ENCODE results near the gene UGT3A2. TPM values are rescaled to one million over a fixed set of nuclear protein-coding genes. Genes with fewer than 3 reads are reported as not detected.

The UGT3A2 gene
- total and polyA plus RNA-seq, 2 of the 8 experiments (the other 6 are each of a cell fraction or from before 2014, with no cell fraction given), result 19.4 to 28.8 TPM

DNA sequence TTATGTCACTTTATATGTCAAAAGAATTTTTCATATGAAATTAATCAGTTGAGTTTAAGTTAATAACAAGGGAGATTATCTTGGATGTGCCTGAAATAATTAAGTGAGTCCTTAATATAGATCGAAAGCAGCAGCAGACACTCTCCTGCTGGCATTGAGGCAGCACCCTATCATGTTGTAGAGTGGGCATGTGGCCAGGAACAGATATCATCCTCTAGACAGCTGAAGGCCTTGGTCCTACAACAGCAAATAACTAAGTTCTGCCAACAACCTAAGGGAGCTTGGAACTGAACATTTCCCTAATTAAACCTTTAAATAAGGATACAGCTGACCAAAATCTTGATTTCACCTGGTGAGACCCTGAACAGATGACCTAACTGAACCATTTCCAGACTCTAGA is 49.7 kb downstream of the UGT3A2 start:
- H4K91ac ChIP-seq (replicated peaks; ENCODE audit: insufficient read length, low read length), result no peak overlapping the region
- H4K8ac ChIP-seq (ENCODE audit: extremely low read depth, insufficient read depth, low read length), result no peak overlapping the region
- H4K20me1 ChIP-seq (replicated peaks in 1 of 2; ENCODE audit: control insufficient read depth in 1 of 2, insufficient read depth in 2 of 2, low read length in 2 of 2), result no peaks in the 10 kb centered on the region
- no peaks in the 10 kb centered on the region; a peak in 1 of 7 replicates for H3K4me1 ChIP-seq (replicated peaks in 1 of 4; ENCODE audit: control insufficient read depth in 3 of 4, insufficient read depth in 4 of 4, low read length in 3 of 4)
- no peak overlapping the region for H3K4me2 ChIP-seq (ENCODE audit: insufficient read depth in 1 of 2, low read depth in 2 of 2, low read length in 2 of 2)
- CTCF ChIA-PET (ENCODE audit: partially characterized antibody), result no interaction called here
- POLR2A ChIA-PET (ENCODE audit: partially characterized antibody), result no interaction called here
- peaks cover 31 to 34% of the 10 kb centered on the region in 2 experiments for H3K9me3 ChIP-seq (ENCODE audit: insufficient read depth in 2 of 2, low read depth in 1 of 2, low read length in 1 of 2)
- H2BK120ac ChIP-seq (replicated peaks; ENCODE audit: low read depth, low read length), result no peak overlapping the region
- no peaks in the 10 kb centered on the region for H3K27me3 ChIP-seq (replicated peaks in 1 of 4; ENCODE audit: control insufficient read depth in 3 of 4, extremely low read depth in 1 of 4, insufficient read depth in 3 of 4, low read length in 3 of 4)
- H3K36me3 ChIP-seq (ENCODE audit: control insufficient read depth in 2 of 4, insufficient read depth in 4 of 4, low read length in 3 of 4), result no peaks in the 10 kb centered on the region; a peak in 1 of 8 replicates
- H2AFZ ChIP-seq (ENCODE audit: low read length), result no peak overlapping the region
- no peak overlapping the region for H2BK5ac ChIP-seq (ENCODE audit: low read depth, low read length)
- H2BK20ac ChIP-seq (ENCODE audit: low read length), result no peak overlapping the region
- no peak overlapping the region for H3K9ac ChIP-seq (replicated peaks in 1 of 4; ENCODE audit: extremely low read depth in 1 of 4, low read depth in 3 of 4, low read length in 3 of 4)
- no peak overlapping the region for H3K14ac ChIP-seq (ENCODE audit: insufficient read length)
- no peaks in the 10 kb centered on the region for H3K79me2 ChIP-seq (ENCODE audit: control insufficient read depth in 1 of 2, insufficient read depth in 2 of 2, low read length in 2 of 2)
- no peak overlapping the region for H2BK15ac ChIP-seq (ENCODE audit: low read length)
- H3K23me2 ChIP-seq (ENCODE audit: low read depth, low read length), result no peaks in the 10 kb centered on the region; the same call in 1 of the 2 replicates
- H3K4ac ChIP-seq (replicated peaks; ENCODE audit: insufficient read length, low read depth, low read length), result no peak overlapping the region
- H2AK5ac ChIP-seq (ENCODE audit: low read depth, low read length), result no peak overlapping the region
- no peak overlapping the region for H2BK12ac ChIP-seq (ENCODE audit: low read depth, low read length)
- no peak overlapping the region for H3K56ac ChIP-seq (replicated peaks; ENCODE audit: insufficient read length, low read depth, low read length)
- H4K5ac ChIP-seq (ENCODE audit: insufficient read length, low read depth, low read length), result no peak overlapping the region
- no peak overlapping the region for H3K18ac ChIP-seq (ENCODE audit: extremely low read depth, low read length)
- H3K23ac ChIP-seq (ENCODE audit: insufficient read length), result no peak overlapping the region
- WGBS, 2 experiments (ENCODE audit: extremely low coverage in 1 of 2, insufficient coverage in 1 of 2, insufficient read length in 1 of 2, insufficient replicate concordance in 2 of 2, low coverage in 1 of 2, low lambda C conversion rate in 2 of 2, missing lambda C conversion rate in 1 of 2), result 89% methylated on average over 1 of the region's 1 CpG; no CpG with 5 or more reads in 1 of the 2 experiments
- no peak for DNase-seq (ENCODE audit: low read depth in 1 of 2, low spot score in 2 of 2)
- H3K27ac ChIP-seq (ENCODE audit: low read depth, low read length), result no peak overlapping the region
- FAIRE-seq, result no peak
- no peaks in the 10 kb centered on the region for H3K79me1 ChIP-seq (ENCODE audit: low read depth, low read length)
- no peak overlapping the region for H3K4me3 ChIP-seq (ENCODE audit: extremely low read depth in 1 of 4, insufficient read depth in 2 of 4, low read depth in 3 of 4, low read length in 4 of 4)
- TF ChIP-seq CEBPB (IDR thresholded peaks at IDR 0.05; ENCODE audit: low read depth, low read length), result no peak
- TF ChIP-seq CHD1 (IDR thresholded peaks at IDR 0.05; ENCODE audit: low read depth, low read length), result no peak
- TF ChIP-seq JUN (IDR thresholded peaks at IDR 0.05; ENCODE audit: low read depth, low read length), result no peak
- no peak for TF ChIP-seq BRCA1 (IDR thresholded peaks at IDR 0.05; ENCODE audit: low read depth, low read length)
- no peak for TF ChIP-seq RNF2 (IDR thresholded peaks at IDR 0.05; ENCODE audit: borderline replicate concordance, low read depth, low read length, missing control alignments, poor library complexity, severe bottlenecking)
- TF ChIP-seq NRF1 (IDR thresholded peaks at IDR 0.05; ENCODE audit: low read depth, low read length), result no peak
- no peak for TF ChIP-seq JUND (IDR thresholded peaks at IDR 0.05; ENCODE audit: low read length)
- no peak for TF ChIP-seq SAP30 (IDR thresholded peaks at IDR 0.05; ENCODE audit: insufficient read depth, insufficient replicate concordance, low read length)
- TF ChIP-seq, protein P1, sequence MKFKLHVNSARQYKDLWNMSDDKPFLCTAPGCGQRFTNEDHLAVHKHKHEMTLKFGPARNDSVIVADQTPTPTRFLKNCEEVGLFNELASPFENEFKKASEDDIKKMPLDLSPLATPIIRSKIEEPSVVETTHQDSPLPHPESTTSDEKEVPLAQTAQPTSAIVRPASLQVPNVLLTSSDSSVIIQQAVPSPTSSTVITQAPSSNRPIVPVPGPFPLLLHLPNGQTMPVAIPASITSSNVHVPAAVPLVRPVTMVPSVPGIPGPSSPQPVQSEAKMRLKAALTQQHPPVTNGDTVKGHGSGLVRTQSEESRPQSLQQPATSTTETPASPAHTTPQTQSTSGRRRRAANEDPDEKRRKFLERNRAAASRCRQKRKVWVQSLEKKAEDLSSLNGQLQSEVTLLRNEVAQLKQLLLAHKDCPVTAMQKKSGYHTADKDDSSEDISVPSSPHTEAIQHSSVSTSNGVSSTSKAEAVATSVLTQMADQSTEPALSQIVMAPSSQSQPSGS (IDR thresholded peaks at IDR 0.05; ENCODE audit: low read length), result no peak
- no peak for TF ChIP-seq MAFK (IDR thresholded peaks at IDR 0.05; ENCODE audit: low read depth, low read length)
- no peak for TF ChIP-seq CTBP2 (IDR thresholded peaks at IDR 0.05; ENCODE audit: borderline replicate concordance, insufficient read depth, insufficient read length, low read length)
- TF ChIP-seq KDM1A (IDR thresholded peaks at IDR 0.05; ENCODE audit: borderline replicate concordance, low read length), result no peak

Data from H1 (cell line).